Nephron (organoid): ENCODE results near the gene KCTD17.

Experiments used
- H3K27ac Mint-ChIP-seq, 3 experiments: 2 replicates each; pipeline ENCODE4 v1.8.0; 2020; ENCODE audit warnings: mixed read lengths in 3 of 3, mild to moderate bottlenecking in 2 of 3, moderate library complexity in 1 of 3
- H3K27me3 Mint-ChIP-seq: 2 replicates; pipeline ENCODE4 v1.8.0; 2021; ENCODE audit warnings: low read depth, mild to moderate bottlenecking, moderate library complexity, mixed read lengths
- H3K36me3 Mint-ChIP-seq: 2 replicates; pipeline ENCODE4 v1.8.0; 2020; ENCODE audit warnings: low read depth, mixed read lengths
- H3K4me1 Mint-ChIP-seq: 2 replicates; pipeline ENCODE4 v1.8.0; 2020; ENCODE audit warnings: mixed read lengths
- H3K4me3 Mint-ChIP-seq, 3 experiments: 2 replicates each; pipeline ENCODE4 v1.8.0; 2020; ENCODE audit warnings: mild to moderate bottlenecking in 3 of 3, mixed read lengths in 3 of 3, moderate library complexity in 2 of 3
- H3K9me3 Mint-ChIP-seq: 2 replicates; pipeline ENCODE4 v1.8.0; 2020; ENCODE audit warnings: mixed read lengths
- TF ChIP-seq, protein P1 (sequence below), 3 experiments: fragments of 200-600 bp; sonication (generic); IDR thresholded peaks; one replicate each; pipeline ENCODE4 v1.5.0; 2021; ENCODE audit warnings: antibody characterized with exemption in 3 of 3; ENCODE audit not compliant: unreplicated experiment in 3 of 3

Gene KCTD17

DNA sequence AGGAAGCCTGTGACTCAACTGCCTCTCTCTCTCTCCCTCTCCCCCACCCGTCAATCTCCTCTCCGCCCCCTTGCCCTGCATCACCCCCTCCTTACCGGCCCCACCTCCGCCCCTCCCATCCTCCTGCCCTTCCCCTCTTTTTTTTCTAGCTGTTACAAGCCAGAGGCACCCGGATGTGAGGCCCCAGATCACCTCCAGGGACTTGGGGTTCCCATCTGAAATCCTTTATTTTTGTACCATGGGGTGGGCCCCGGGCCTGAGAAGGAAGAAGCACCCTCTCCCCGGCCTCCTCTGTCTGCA, 10.8 kb downstream of the KCTD17 start:
- Mint-ChIP-seq H3K9me3 (no peaks in the 10 kb centered on the region), H3K27ac (no peak overlapping the region), H3K36me3 (peaks cover 4% of the 10 kb centered on the region), H3K27me3 (peaks cover 7% of the 10 kb centered on the region), H3K4me3 (no peak overlapping the region), H3K4me1 (no peaks in the 10 kb centered on the region)
- TF ChIP-seq, protein P1, sequence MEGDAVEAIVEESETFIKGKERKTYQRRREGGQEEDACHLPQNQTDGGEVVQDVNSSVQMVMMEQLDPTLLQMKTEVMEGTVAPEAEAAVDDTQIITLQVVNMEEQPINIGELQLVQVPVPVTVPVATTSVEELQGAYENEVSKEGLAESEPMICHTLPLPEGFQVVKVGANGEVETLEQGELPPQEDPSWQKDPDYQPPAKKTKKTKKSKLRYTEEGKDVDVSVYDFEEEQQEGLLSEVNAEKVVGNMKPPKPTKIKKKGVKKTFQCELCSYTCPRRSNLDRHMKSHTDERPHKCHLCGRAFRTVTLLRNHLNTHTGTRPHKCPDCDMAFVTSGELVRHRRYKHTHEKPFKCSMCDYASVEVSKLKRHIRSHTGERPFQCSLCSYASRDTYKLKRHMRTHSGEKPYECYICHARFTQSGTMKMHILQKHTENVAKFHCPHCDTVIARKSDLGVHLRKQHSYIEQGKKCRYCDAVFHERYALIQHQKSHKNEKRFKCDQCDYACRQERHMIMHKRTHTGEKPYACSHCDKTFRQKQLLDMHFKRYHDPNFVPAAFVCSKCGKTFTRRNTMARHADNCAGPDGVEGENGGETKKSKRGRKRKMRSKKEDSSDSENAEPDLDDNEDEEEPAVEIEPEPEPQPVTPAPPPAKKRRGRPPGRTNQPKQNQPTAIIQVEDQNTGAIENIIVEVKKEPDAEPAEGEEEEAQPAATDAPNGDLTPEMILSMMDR (IDR thresholded peaks at IDR 0.05; ENCODE audit: unreplicated experiment in 3 of 3), result no peak

DNA sequence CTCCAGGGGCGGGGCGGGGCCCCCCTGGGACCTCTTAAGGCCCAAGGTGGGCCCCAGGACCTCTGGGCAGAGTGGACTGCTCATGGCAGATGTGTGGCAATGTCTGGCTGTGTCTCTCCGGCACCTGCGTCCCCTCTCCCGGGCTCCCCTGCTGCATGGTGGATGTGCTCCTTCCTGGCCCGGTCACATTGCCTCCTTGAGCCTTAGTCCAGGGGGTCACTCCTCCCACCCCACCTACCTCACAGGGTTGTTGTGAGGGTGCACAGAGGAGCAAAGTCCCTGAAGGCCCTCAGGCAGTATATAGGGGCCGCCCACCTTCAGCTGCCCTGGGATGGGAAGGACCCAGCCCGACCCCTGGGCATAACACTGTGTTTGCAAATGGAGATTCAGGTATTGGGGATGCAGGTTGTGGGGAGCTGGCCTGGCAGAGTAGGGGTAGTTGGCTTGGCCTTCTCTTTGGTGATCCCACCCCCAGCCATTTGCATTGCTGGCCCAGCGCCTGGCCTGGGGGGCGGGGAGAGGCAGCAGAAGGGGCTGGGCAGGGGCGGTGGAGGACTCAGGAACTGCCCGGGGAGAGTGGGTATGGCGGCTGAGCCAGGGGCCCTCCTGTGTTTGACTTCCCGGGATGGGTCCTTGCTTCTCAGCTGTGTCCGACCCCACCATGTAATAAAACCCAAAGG, 11.3 kb downstream of the KCTD17 start:
- Mint-ChIP-seq H3K4me3 (no peak overlapping the region), H3K36me3 (peaks cover 1% of the 10 kb centered on the region), H3K27ac (peak overlapping the region in 1 of 3 experiments; percentile 42), H3K4me1 (no peaks in the 10 kb centered on the region), H3K27me3 (peaks cover 12% of the 10 kb centered on the region), H3K9me3 (no peaks in the 10 kb centered on the region)
- TF ChIP-seq, protein P1 (IDR thresholded peaks at IDR 0.05; ENCODE audit: unreplicated experiment in 3 of 3), result no peak

DNA sequence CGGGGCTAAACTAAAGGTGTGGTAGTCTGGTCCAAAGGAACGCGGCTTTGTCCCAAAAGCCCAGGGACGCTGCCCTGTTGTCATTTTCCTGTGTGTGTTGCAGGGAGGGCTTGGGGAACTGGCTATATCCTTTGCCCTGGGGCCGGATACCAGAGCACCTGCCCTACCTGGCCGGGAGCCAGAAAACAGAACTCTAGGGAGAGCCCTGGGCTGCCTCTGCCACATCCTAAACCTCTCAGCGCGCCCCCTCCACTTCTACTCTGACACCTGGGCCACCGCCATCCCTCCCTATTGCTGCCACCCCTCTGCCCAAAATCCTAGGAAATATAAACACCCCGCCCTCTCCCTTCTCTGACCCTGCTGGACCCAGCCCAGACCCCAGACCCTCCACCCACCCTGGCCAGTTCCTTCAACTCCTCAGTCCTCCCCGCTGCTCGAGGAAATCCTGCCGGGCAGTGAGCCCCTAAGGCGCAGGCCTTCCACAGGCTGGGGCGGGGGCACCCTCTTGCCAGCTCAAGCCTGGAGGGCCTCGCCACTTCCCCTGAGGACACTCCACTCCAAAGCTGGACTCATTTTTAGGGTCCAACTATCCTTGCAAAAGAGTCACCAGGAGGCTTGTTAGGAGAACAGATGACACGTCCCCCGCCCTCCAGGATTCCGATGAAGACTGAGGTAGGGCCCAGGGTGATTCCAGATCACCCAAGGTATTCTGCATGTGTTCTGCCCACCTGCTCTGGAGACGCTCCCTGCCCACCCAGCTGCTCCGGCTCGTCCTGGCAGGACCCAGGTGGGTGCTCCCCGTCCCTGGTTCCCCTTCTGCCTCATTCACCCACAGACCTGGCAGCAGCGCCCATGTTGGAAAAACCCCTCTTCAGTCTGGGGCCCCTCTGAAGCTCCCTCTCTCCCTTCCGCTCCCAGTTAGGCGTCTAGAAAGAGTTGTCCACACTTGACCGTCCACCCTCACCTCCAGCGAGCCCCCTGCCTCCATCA, 12.2 kb downstream of the KCTD17 start:
- Mint-ChIP-seq H3K9me3 (no peaks in the 10 kb centered on the region), H3K4me3 (no peak overlapping the region), H3K4me1 (no peaks in the 10 kb centered on the region), H3K36me3 (no peaks in the 10 kb centered on the region), H3K27ac (peak overlapping the region in 1 of 3 experiments; percentile 42), H3K27me3 (peaks cover 20% of the 10 kb centered on the region)
- TF ChIP-seq, protein P1 (IDR thresholded peaks at IDR 0.05; ENCODE audit: unreplicated experiment in 3 of 3), result no peak

DNA sequence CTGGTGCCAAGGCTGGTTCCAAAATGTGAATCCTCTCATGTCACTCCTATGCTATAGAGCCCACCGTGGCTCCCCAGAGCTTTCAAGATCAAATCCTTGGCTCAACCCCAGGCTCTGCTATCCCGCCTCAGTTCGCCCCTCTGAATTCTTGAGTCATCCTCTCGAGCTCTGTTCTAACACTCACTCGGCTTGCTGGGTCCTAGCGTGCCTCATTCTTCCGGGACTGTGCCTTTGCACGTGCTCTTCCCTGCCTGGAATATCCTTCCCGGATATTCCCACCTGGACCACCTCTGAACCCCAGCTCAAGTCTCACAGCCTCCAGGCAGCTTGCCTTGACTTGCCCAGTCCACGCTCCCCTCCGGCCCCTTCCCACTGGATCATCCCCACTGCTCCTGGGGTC, 13.0 kb downstream of the KCTD17 start:
- H3K4me1 Mint-ChIP-seq, result no peaks in the 10 kb centered on the region
- H3K9me3 Mint-ChIP-seq, result no peaks in the 10 kb centered on the region
- H3K27me3 Mint-ChIP-seq, result peaks cover 23% of the 10 kb centered on the region
- H3K4me3 Mint-ChIP-seq, result no peak overlapping the region
- H3K27ac Mint-ChIP-seq, result no peak overlapping the region
- no peaks in the 10 kb centered on the region for H3K36me3 Mint-ChIP-seq
- TF ChIP-seq, protein P1 (IDR thresholded peaks at IDR 0.05; ENCODE audit: unreplicated experiment in 3 of 3), result no peak

DNA sequence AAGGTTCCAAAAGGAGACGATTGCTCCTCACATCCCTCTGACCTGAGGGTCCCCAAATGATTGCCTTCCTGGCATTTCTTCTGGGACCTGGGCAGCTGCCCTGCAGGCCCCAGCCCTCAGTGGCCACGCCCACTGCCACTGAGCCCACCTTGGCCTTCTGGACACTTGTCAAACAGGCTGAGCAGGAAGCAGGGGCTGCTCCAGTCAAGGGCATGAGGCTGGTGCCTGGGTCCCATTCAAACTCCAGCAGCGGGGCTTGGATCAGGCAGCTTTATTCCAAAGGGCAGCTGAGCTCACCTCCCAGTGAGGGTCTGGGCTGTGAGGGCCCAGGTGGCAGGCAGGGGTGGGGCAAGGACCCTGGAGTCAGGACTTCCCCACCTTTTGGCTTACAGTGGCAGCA, 13.6 kb downstream of the KCTD17 start:
- peaks cover 23% of the 10 kb centered on the region for H3K27me3 Mint-ChIP-seq
- TF ChIP-seq, protein P1 (IDR thresholded peaks at IDR 0.05; ENCODE audit: unreplicated experiment in 3 of 3), result no peak
- H3K36me3 Mint-ChIP-seq, result no peaks in the 10 kb centered on the region

More for the DNA sequence above, 13.6 kb downstream of the KCTD17 start:
- H3K27ac Mint-ChIP-seq, result no peak overlapping the region
- no peak overlapping the region for H3K4me3 Mint-ChIP-seq
- no peaks in the 10 kb centered on the region for H3K4me1 Mint-ChIP-seq
- no peaks in the 10 kb centered on the region for H3K9me3 Mint-ChIP-seq
